CD14-positive monocyte (primary cell): Measurements from ENCODE around the gene SCYL1. TPM values are rescaled to one million over a fixed set of nuclear protein-coding genes. Genes with fewer than 3 reads are reported as not detected.

Source experiments
- DNase-seq, 3 donors: peaks; one replicate each; pipeline ENCODE4 v3.0.0-alpha.2; 2011 to 2022
- H2AFZ ChIP-seq: 2 replicates; pipeline ENCODE4 v1.6.0; 2012; ENCODE audit warnings: mild to moderate bottlenecking, low read depth, low read length, inconsistent platforms; ENCODE audit not compliant: insufficient read depth, poor library complexity, severe bottlenecking
- H3K27ac ChIP-seq, 2 donors: 1 replicate in 1 of 2; 2 replicates in 1 of 2; pipeline ENCODE4 v1.5.1; 2012 to 2013; ENCODE audit warnings: low read length in 2 of 2, control low read depth in 1 of 2, inconsistent platforms in 1 of 2, low read depth in 1 of 2, mild to moderate bottlenecking in 1 of 2
- H3K27me3 ChIP-seq, 2 donors: one replicate each; pipeline versions ENCODE4 v1.6.0 to v1.6.1; 2011 to 2013; ENCODE audit warnings: low read length in 2 of 2; ENCODE audit not compliant: control insufficient read depth in 2 of 2, insufficient read depth in 2 of 2
- H3K36me3 ChIP-seq, 2 donors: replicated peaks in 1 of 2; 1 replicate in 1 of 2; 2 replicates in 1 of 2; pipeline versions ENCODE4 v1.5.1 to v1.6.1; 2012 to 2013; ENCODE audit warnings: low read length in 2 of 2, control low read depth in 1 of 2, inconsistent platforms in 1 of 2, mild to moderate bottlenecking in 1 of 2; ENCODE audit not compliant: insufficient read depth in 2 of 2, control insufficient read depth in 1 of 2
- H3K4me1 ChIP-seq, 2 donors: 1 replicate in 1 of 2; 2 replicates in 1 of 2; pipeline versions ENCODE4 v1.5.1 to v1.6.1; 2012 to 2013; ENCODE audit warnings: low read length in 2 of 2, control low read depth in 1 of 2, inconsistent platforms in 1 of 2, mild to moderate bottlenecking in 1 of 2, moderate library complexity in 1 of 2; ENCODE audit not compliant: insufficient read depth in 2 of 2, control insufficient read depth in 1 of 2
- H3K4me2 ChIP-seq: replicated peaks from 2 replicates; pipeline ENCODE3; 2012; ENCODE audit warnings: low read length, moderate library complexity, mild to moderate bottlenecking; ENCODE audit not compliant: poor library complexity, severe bottlenecking; ENCODE audit errors: extremely low read depth
- H3K4me3 ChIP-seq, 3 experiments: fragments of 200-600 bp in 1 of 3; sonication (generic) in 1 of 3; replicated peaks in 1 of 3; 1 replicate in 2 of 3; 2 replicates in 1 of 3; pipeline ENCODE4 v1.5.1; 2011 to 2013; ENCODE audit warnings: low read length in 3 of 3, mild to moderate bottlenecking in 3 of 3, control low read depth in 2 of 3, low read depth in 2 of 3, inconsistent platforms in 1 of 3, moderate library complexity in 1 of 3
- H3K79me2 ChIP-seq: 2 replicates; pipeline ENCODE4 v1.6.0; 2012; ENCODE audit warnings: mild to moderate bottlenecking, control low read depth, inconsistent platforms, low read length, moderate library complexity; ENCODE audit not compliant: insufficient read depth
- H3K9ac ChIP-seq: 2 replicates; pipeline ENCODE4 v1.6.0; 2017; ENCODE audit warnings: low read length, mild to moderate bottlenecking; ENCODE audit not compliant: insufficient read depth, poor library complexity, severe bottlenecking
- H3K9me3 ChIP-seq, 2 donors: replicated peaks in 1 of 2; 1 replicate in 1 of 2; 2 replicates in 1 of 2; pipeline versions ENCODE4 v1.5.1 to v1.6.1; 2012 to 2013; ENCODE audit warnings: low read length in 2 of 2, control low read depth in 1 of 2; ENCODE audit not compliant: control insufficient read depth in 1 of 2, insufficient read depth in 1 of 2
- H4K20me1 ChIP-seq: 2 replicates; pipeline ENCODE4 v1.6.0; 2012; ENCODE audit warnings: mild to moderate bottlenecking, low read length, control low read depth, moderate library complexity; ENCODE audit not compliant: insufficient read depth
- H3K27ac Mint-ChIP-seq, 7 donors: one replicate each; pipeline ENCODE4 v1.8.0; 2020; ENCODE audit warnings: mild to moderate bottlenecking in 7 of 7, mixed read lengths in 7 of 7, moderate library complexity in 6 of 7, inconsistent platforms in 2 of 7
- H3K27me3 Mint-ChIP-seq, 3 donors: one replicate each; pipeline ENCODE4 v1.8.0; 2021 to 2022; ENCODE audit warnings: low read depth in 3 of 3, mild to moderate bottlenecking in 3 of 3, mixed read lengths in 3 of 3, moderate library complexity in 3 of 3, inconsistent platforms in 1 of 3
- H3K36me3 Mint-ChIP-seq, 2 donors: one replicate each; pipeline ENCODE4 v1.8.0; 2020; ENCODE audit warnings: mixed read lengths in 2 of 2, inconsistent platforms in 1 of 2, mild to moderate bottlenecking in 1 of 2
- H3K4me1 Mint-ChIP-seq: one replicate; pipeline ENCODE4 v1.8.0; 2020; ENCODE audit warnings: mild to moderate bottlenecking, mixed read lengths
- H3K4me3 Mint-ChIP-seq, 2 donors: one replicate each; pipeline ENCODE4 v1.8.0; 2020; ENCODE audit warnings: mild to moderate bottlenecking in 2 of 2, mixed read lengths in 2 of 2, moderate library complexity in 1 of 2
- H3K9me3 Mint-ChIP-seq, 7 donors: one replicate each; pipeline ENCODE4 v1.8.0; 2020 to 2022; ENCODE audit warnings: mixed read lengths in 7 of 7, mild to moderate bottlenecking in 6 of 7, moderate library complexity in 6 of 7, inconsistent platforms in 2 of 7
- WGBS: methylation state at CpG from one replicate; pipeline ENCODE4 v1.1.5; 2013; ENCODE audit warnings: missing lambda C conversion rate; ENCODE audit not compliant: insufficient coverage; 5-methylcytosine and 5-hydroxymethylcytosine counted together
- intact Hi-C, 2 donors: fragments of 100-400 bp; cut with micrococcal nuclease; formaldehyde crosslinking; loops; one replicate each; pipeline versions ENCODE4 v1.15.0 to v1.15.1; 2023
- polyA plus RNA-seq, 3 donors: library from polyadenylated mRNA; depleted of rRNA in 1 of 3; unstranded in 2 of 3; stranded (reverse) in 1 of 3; fragments of 300-500 nt in 2 of 3; fragments of >200 nt in 1 of 3; fragmentation: Illumina TruSeq in 2 of 3; gene quantifications; 1 replicate in 2 of 3; 2 replicates in 1 of 3; pipeline ENCODE4 v1.2.3, GENCODE V29; 2012 to 2021
- TF ChIP-seq, protein P1 (sequence below): fragments of 200-600 bp; IDR thresholded peaks from one replicate; pipeline ENCODE4 v1.8.0; 2022; ENCODE audit warnings: antibody characterized with exemption, mild to moderate bottlenecking

Gene SCYL1
- polyA plus RNA-seq, 3 donors, result 18.6 to 71.6 (median 29.7) TPM

GRCh38 chr11:65536412-65537295, 11.8 kb downstream of the SCYL1 start:
- Mint-ChIP-seq H3K27ac (peak overlapping the region in 2 of 7 donors; percentile 25 to 69), H3K9me3 (no peaks in the 10 kb centered on the region), H3K27me3 (peaks cover 0 to 1% (median 0%) of the 10 kb centered on the region in 3 donors), H3K4me3 (no peak overlapping the region), H3K36me3 (peaks cover 45 to 68% of the 10 kb centered on the region in 2 donors), H3K4me1 (peaks cover 10% of the 10 kb centered on the region)
- H3K9ac ChIP-seq, result no peak overlapping the region
- no peaks in the 10 kb centered on the region for H3K79me2 ChIP-seq
- H4K20me1 ChIP-seq, result peaks cover 17% of the 10 kb centered on the region
- 97% methylated on average over 4 of the region's 12 CpGs for WGBS
- TF ChIP-seq, protein P1, sequence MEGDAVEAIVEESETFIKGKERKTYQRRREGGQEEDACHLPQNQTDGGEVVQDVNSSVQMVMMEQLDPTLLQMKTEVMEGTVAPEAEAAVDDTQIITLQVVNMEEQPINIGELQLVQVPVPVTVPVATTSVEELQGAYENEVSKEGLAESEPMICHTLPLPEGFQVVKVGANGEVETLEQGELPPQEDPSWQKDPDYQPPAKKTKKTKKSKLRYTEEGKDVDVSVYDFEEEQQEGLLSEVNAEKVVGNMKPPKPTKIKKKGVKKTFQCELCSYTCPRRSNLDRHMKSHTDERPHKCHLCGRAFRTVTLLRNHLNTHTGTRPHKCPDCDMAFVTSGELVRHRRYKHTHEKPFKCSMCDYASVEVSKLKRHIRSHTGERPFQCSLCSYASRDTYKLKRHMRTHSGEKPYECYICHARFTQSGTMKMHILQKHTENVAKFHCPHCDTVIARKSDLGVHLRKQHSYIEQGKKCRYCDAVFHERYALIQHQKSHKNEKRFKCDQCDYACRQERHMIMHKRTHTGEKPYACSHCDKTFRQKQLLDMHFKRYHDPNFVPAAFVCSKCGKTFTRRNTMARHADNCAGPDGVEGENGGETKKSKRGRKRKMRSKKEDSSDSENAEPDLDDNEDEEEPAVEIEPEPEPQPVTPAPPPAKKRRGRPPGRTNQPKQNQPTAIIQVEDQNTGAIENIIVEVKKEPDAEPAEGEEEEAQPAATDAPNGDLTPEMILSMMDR, result no peak
- peaks cover 11 to 23% of the 10 kb centered on the region in 2 donors for H3K4me1 ChIP-seq
- peaks cover 57 to 64% of the 10 kb centered on the region in 2 donors for H3K36me3 ChIP-seq
- H3K4me3 ChIP-seq, result no peak overlapping the region
- H3K4me2 ChIP-seq, result no peak overlapping the region
- H3K27me3 ChIP-seq, result no peaks in the 10 kb centered on the region
- H3K9me3 ChIP-seq, result no peaks in the 10 kb centered on the region
- intact Hi-C loops, result loop anchor here in 1 of 2 donors (10.0 kb wide), 1 partner anchor 272 kb away; the partner anchor contains the start of gene POLA2
- H3K27ac ChIP-seq, result no peak overlapping the region
- no peak for DNase-seq
- no peak overlapping the region for H2AFZ ChIP-seq

DNA sequence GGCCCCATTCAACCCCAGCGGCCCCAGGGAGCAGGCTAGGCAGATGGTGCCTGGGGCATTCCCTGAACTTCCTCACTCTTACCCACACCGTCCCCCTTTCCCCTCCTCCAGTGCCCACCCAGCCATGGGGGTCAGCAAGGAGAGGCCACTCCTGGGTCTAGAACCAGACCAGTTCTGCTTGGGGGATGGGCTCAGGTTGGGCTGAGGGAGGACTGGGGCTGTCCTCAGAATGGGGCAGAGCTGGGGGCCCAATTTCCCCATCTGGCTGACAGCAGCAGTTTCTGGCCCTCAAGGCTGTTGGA, 12.4 kb downstream of the SCYL1 start:
- no peaks in the 10 kb centered on the region for H3K9me3 Mint-ChIP-seq
- peak overlapping the region in 1 of 7 donors; percentile 25 for H3K27ac Mint-ChIP-seq
- peaks cover 41 to 62% of the 10 kb centered on the region in 2 donors for H3K36me3 Mint-ChIP-seq
- Histone ChIP-seq H3K4me2 (no peak overlapping the region), H3K79me2 (no peaks in the 10 kb centered on the region), H4K20me1 (peaks cover 17% of the 10 kb centered on the region), H3K9ac (no peak overlapping the region), H3K4me1 (peaks cover 11 to 27% of the 10 kb centered on the region in 2 donors), H2AFZ (no peak overlapping the region), H3K9me3 (no peaks in the 10 kb centered on the region), H3K27me3 (no peaks in the 10 kb centered on the region), H3K36me3 (peaks cover 53 to 59% of the 10 kb centered on the region in 2 donors), H3K27ac (no peak overlapping the region), H3K4me3 (no peak overlapping the region)
- no peak overlapping the region for H3K4me3 Mint-ChIP-seq
- TF ChIP-seq, protein P1, result no peak
- WGBS, result 93% methylated on average over 2 of the region's 2 CpGs
- H3K27me3 Mint-ChIP-seq, result peaks cover 0 to 1% (median 0%) of the 10 kb centered on the region in 3 donors
- peaks cover 12% of the 10 kb centered on the region for H3K4me1 Mint-ChIP-seq
- intact Hi-C loops, result loop anchor here in 1 of 2 donors (10.0 kb wide), 1 partner anchor 272 kb away; the partner anchor contains the start of gene POLA2
- peak in 1 of 3 donors; percentile 4 for DNase-seq
